ENCODE results near the gene GABPB1.
A peak's percentile ranks its signal among the peaks of the same experiment; 100 is the strongest.

GABPB1 gene

GRCh38 chr15:50275091-50275490 is 79.9 kb downstream of the GABPB1 start:
- no peak for DNase-seq

- no peak for DNase-seq
Observed at GRCh38 chr15:50267577-50267976, 87.4 kb downstream of the GABPB1 start.

GRCh38 chr15:50265620-50266019 is 89.4 kb downstream of the GABPB1 start, which contains the start of gene HDC:
HDC (minus strand) TSS chr15:50265726; CDS start chr15:50265623, 103 bp downstream.
- DNase-seq = no peak

GRCh38 chr15:50262533-50262932 is 92.5 kb downstream of the GABPB1 start:
- no peak for DNase-seq

GRCh38 chr15:50261981-50262380 is 93.0 kb downstream of the GABPB1 start:
- no peak for DNase-seq

- no peak for DNase-seq
Observed at GRCh38 chr15:50260969-50261496, 94.0 kb downstream of the GABPB1 start.

GRCh38 chr15:50259276-50259675 is 95.7 kb downstream of the GABPB1 start:
- DNase-seq = no peak

GRCh38 chr15:50257924-50258323 is 97.1 kb downstream of the GABPB1 start:
- DNase-seq = no peak

GRCh38 chr15:50257332-50257731 is 97.7 kb downstream of the GABPB1 start:
- no peak for DNase-seq

GRCh38 chr15:50256188-50257041 is 98.6 kb downstream of the GABPB1 start:
- DNase-seq = no peak

- DNase-seq = no peak
Observed at GRCh38 chr15:50252556-50252955, 102.4 kb downstream of the GABPB1 start.

- no peak for DNase-seq
Observed at GRCh38 chr15:50251638-50252182, 103.3 kb downstream of the GABPB1 start.

- no peak for DNase-seq
Observed at GRCh38 chr15:50250760-50251394, 104.1 kb downstream of the GABPB1 start.

GRCh38 chr15:50249704-50250103 is 105.3 kb downstream of the GABPB1 start:
- no peak for DNase-seq

GRCh38 chr15:50248994-50249582 is 105.9 kb downstream of the GABPB1 start:
- DNase-seq = no peak

- DNase-seq = peak; percentile 38
Observed at GRCh38 chr15:50247819-50248655, 107.0 kb downstream of the GABPB1 start.

GRCh38 chr15:50246631-50247030 is 108.4 kb downstream of the GABPB1 start:
- no peak for DNase-seq

- DNase-seq = no peak
Observed at GRCh38 chr15:50244959-50245624, 109.9 kb downstream of the GABPB1 start.

- DNase-seq = no peak
Observed at GRCh38 chr15:50244153-50244552, 110.8 kb downstream of the GABPB1 start.

GRCh38 chr15:50241684-50242450 is 113.1 kb downstream of the GABPB1 start:
- DNase-seq = no peak

- no peak for DNase-seq
Observed at GRCh38 chr15:50238255-50238654, 116.7 kb downstream of the GABPB1 start.
